HG03442 (cell line): ENCODE results near the gene HTT-AS.

Experiments used
- ATAC-seq: cut with Tn5 transposase; IDR thresholded peaks from one replicate; pipeline ENCODE4 v1.9.1; 2021; ENCODE audit warnings: mild to moderate bottlenecking, moderate library complexity; ENCODE audit not compliant: unreplicated experiment

HTT-AS gene

GRCh38 chr4:3091464-3091863, 17.1 kb upstream of the HTT-AS start:
- no peak for ATAC-seq

GRCh38 chr4:3087115-3087797, 12.9 kb upstream of the HTT-AS start:
- ATAC-seq: no peak

- ATAC-seq: no peak
Observed at GRCh38 chr4:3085948-3086670, 11.8 kb upstream of the HTT-AS start.

GRCh38 chr4:3083732-3084131, 9.4 kb upstream of the HTT-AS start:
- ATAC-seq: no peak

GRCh38 chr4:3082925-3083515, 8.7 kb upstream of the HTT-AS start:
- no peak for ATAC-seq

- ATAC-seq: no peak
Observed at GRCh38 chr4:3079694-3080123, 5.4 kb upstream of the HTT-AS start.

GRCh38 chr4:3077796-3078195, 3.5 kb upstream of the HTT-AS start:
- ATAC-seq: no peak

- ATAC-seq: no peak
Observed at GRCh38 chr4:3075652-3075981, 1.3 kb upstream of the HTT-AS start.

GRCh38 chr4:3074846-3075651, 711 bp upstream of the HTT-AS start:
- ATAC-seq: peak; percentile 3

GRCh38 chr4:3073158-3074077, 920 bp downstream of the HTT-AS start:
- ATAC-seq: peak; percentile 28

- ATAC-seq: no peak
Observed at GRCh38 chr4:3071811-3072210, 2.5 kb downstream of the HTT-AS start.

GRCh38 chr4:3070709-3071500, 3.4 kb downstream of the HTT-AS start:
- ATAC-seq: no peak

GRCh38 chr4:3069661-3070199, 4.6 kb downstream of the HTT-AS start:
- no peak for ATAC-seq

- no peak for ATAC-seq
Observed at GRCh38 chr4:3067473-3068001, 6.8 kb downstream of the HTT-AS start.

GRCh38 chr4:3066836-3067400, 7.4 kb downstream of the HTT-AS start:
- ATAC-seq: no peak

GRCh38 chr4:3065551-3065950, 8.8 kb downstream of the HTT-AS start:
- ATAC-seq: no peak

- ATAC-seq: no peak
Observed at GRCh38 chr4:3062471-3062870, 11.9 kb downstream of the HTT-AS start.

GRCh38 chr4:3060946-3061345, 13.4 kb downstream of the HTT-AS start:
- no peak for ATAC-seq

GRCh38 chr4:3059943-3060342, 14.4 kb downstream of the HTT-AS start:
- ATAC-seq: no peak
